Tibial nerve (tissue), 4 donors: ENCODE measurements around the gene EPHA7.

Experiments
- CTCF ChIP-seq, 5 experiments: fragments of 200-600 bp in 3 of 5; fragments of 450-650 bp in 2 of 5; sonication (generic) in 3 of 5; IDR thresholded peaks; one replicate each; pipeline ENCODE4 v1.5.1; 2016 to 2019; ENCODE audit warnings: antibody characterized with exemption in 5 of 5, mild to moderate bottlenecking in 3 of 5, moderate library complexity in 2 of 5
- EP300 ChIP-seq, 2 donors: sonication (generic); formaldehyde crosslinking; IDR thresholded peaks; one replicate each; pipeline ENCODE4 v1.6.1; 2017; ENCODE audit warnings: antibody characterized with exemption in 2 of 2, mild to moderate bottlenecking in 1 of 2

GRCh38 chr6:93343476-93343875, 75.9 kb downstream of the EPHA7 start:
- TF ChIP-seq CTCF (IDR thresholded peaks at IDR 0.05) (no peak), EP300 (IDR thresholded peaks at IDR 0.05) (no peak)
